Activated CD4-positive, alpha-beta T cell treated with anti-CD3 and anti-CD28 coated beads, Interleukin-2, amount 50 U/mL, for 48 hours (primary cell): ENCODE measurements around the gene KCNS3.

Experiments
- DNase-seq, 2 experiments: peaks; one replicate each; pipeline ENCODE4 v3.0.0-alpha.2; 2020

KCNS3 gene

DNA sequence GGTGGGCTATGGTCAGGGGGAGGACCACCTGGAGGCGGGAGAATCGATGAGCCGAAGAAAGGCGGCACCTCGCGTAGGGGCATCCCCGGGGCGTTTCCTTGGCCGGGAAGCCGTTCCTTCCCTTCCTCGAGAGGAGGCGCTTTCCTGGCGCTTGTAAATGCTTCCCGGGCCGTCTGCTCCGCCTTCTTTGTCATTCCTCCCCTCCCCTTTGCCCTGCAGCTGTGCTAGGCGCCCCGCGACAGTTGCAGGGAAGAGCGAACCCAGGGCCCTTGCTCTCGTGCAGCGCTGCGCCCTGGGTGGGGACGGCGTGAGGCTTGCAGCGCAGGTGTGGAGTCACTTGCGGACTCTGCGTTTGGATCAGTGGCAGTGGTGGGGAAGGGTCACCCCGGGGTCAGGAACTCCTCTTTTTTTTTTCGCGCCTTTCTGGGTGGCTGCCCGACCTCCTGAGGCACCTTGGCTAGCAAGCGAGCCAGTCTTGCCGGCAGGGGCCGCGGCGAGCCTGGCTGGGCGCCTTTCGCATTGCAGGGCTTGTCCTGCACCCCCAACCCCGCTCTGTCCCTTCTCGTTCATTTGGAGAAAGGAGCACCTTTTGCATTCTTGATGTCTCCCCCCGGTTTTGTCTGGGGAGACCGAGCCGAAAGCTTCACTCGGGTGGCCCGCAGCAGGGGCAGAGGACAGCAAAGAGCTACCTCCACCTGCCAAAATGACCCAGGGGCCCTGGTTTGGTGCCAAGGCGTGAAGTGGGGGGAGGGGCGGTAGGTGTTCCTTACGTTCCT, 858 bp downstream of the KCNS3 start:
- peak; percentile 1 to 16 for DNase-seq

DNA sequence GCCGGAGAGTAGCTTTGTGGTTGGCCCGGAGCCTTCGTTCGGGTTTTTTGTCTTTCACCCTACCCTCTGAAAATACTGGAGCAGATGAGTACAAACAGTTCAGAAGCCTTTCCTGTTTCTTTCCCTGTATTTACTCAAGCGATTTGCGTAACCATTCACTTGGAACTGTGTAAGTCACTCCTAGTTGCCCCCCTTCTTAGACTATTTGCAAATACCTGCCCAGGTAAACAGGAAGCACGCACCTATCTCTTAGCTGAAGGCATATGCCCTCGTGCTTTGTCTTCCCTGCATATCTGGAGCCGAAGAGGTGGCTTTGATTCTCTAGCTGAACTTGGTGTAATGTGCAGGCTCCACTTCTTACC, 1.4 kb downstream of the KCNS3 start:
- no peak for DNase-seq

DNA sequence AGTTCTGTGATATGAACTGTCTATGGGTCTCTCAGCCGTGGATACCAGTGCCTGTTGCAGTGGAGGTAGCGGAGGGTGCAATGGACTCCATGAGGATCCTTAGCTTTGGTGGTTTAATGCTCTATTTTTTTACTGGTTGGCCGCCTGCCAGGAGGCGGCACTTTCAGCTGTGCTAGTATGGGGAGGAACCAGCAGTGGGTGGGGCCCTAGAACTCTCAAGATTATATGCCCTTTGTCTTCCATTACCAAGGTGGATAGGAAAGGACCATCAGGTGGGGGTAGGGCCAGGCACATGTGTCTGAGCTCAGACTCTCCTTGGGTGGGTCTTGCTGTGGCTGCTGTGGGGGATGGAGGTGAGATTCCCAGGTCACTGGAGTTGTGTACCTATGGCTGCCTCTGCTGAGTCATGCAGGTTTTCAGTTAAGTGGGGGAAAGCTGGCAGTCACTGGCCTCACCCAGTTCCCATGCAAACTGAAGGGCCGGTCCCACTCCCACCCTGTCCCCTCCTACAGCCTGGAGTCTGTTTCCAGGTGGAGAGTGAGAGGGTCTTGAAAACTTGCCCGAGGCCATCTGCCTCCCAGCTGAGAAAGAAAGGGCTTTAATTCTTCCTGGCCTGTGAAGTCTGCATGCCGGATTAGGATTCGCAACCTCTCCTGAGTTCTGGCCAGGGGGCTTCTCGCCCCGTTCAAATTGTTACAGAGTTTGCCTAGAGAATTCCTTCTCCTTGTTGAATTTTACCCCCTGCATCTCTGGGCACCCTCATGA, 14.5 kb downstream of the KCNS3 start:
- DNase-seq = no peak

DNA sequence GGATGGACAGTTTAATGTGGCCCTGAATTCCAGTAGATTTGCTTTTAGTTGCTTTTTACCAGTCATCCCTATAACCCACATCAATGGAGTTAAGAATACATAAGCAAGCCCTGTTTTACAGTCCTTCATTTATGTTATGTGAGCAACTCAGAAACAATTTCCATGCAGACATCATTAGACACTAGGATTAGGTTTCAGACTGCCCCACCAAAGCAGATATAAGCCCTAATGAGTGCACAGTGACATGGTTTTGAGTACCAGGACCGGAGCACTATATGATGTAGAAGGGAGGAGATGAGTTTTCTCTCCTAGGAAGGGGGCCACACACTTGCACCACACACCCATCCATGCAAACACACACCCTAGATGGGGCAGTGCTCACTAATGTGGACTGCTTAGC, 15.5 kb downstream of the KCNS3 start:
- no peak for DNase-seq

DNA sequence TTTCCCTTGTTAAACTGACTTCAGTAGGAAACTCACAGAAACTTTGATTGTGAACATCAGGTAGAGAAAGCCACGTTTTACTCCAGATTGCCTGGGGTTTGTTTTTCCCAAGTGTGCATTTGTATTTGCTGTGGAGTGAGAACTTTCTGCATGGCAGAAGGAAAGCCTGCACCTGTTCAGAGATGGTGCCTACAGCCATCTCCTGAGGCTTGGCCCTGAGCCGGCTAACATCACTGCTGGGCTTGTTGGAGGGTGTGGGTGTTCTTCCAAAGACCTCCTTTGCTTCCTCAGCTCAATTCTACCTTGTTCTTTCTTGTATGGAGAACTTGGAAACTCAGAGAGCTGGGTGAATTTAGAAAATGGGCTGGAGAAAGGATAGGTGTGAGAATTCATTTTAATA, 16.1 kb downstream of the KCNS3 start:
- no peak for DNase-seq

DNA sequence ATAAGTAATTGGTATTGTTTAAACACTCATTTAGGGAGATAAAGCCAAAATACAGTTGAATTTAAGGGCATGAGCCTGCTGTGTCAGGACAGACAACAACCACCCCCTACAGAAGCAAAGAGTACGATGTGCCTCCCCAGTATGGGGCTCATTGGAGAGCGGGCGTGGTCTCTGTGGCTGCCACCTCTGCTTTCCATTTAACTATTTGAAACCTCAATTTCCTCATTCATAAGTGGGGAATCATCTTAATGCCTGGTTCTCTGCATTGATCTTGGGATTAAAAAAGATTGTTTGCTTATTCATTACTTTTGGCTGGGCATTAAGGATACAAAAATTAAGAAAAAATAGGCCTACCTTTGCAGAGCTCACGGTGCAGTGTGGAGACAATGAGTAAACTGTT, 21.4 kb downstream of the KCNS3 start:
- no peak for DNase-seq

DNA sequence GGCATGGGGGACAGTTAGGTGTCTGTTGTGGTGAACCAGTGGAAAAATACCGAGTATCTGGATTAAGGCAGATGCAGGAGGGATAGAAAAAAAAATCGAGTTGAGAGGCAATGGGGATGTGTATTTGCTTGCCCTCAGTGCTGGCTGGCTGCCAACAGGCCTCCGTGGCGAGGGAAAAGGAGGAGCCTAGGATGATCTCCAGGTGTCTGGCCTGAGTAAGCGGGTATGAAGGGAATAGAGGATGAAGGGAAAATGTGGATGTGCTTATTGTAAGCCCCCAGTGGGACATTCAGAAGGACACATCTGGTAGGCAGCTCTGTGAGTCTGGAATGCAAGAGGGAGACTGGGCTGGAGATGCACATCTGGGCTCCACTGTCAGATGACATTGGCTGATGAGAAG, 22.8 kb downstream of the KCNS3 start:
- no peak for DNase-seq

DNA sequence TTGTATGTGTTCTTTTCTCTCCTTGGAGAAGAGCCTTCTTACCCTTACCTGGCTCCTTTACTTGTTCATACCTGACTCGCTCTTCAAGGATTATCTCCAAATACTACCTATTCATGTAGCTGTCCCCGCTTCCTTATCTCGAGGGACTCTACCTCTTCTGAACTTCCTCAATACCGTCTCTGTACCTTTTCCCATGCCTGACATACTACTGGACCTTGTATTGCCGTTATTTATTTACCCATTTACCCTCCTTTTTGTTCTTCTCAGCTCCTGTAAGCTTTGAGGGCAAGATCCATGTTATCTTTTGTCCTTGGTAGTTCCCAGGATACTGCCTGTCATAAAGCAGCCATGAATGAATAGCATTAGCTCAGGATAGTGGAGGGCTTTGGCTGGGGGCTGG, 32.5 kb downstream of the KCNS3 start:
- no peak for DNase-seq

DNA sequence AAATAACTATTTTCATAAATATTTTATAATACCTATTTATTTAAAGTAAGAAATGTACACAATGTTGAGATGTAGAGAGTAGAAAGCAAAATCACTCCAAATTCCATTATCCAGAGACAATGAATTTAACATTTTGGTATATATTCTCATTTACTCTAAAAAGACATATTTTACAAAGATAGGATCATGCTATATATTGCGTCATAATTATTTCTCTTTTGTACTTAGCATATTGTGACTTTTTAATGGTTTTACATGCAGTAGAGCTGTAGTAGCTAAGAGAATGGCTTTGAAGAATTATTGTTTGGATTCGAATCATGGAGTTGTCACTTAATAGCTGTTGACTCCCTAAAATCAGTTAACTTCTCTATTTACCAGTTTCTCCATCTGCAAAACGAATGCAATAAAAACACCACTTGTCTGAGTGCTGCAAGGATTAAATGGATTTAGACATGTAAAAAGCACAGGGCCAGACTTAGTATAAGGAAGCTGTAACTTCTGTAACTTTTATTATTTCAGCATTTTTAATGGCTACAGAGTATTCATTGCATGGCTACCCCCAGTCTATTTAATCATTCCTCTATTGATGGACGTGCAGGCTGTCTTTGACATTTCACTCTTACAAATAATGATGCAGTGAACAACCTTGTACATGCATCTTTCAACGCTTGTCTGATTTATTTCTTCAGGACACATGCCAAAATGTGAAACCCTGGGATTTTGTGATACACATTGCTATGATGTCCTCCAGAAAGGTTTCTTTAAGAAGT, 33.2 kb downstream of the KCNS3 start:
- DNase-seq = no peak

DNA sequence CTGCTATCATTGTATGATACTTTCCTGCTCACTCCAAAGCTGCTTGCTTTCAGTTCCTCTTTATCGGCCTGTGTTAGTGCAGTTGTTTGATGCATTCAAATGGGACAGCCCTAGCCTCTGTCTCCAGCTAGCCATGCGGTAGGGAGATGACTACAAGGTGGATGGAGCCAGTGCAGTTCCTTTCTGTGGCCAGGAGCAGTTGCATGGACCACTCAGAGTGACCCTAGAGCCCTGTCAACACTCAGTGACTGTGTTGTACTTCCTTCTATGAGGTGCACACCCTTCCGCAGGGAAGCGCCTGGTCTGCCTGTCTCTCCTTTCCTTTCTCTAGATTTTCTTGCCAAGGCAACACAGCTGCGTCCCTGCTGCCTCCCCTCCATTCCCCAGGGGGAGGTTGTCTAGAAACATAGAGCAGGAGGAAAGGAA, 33.8 kb downstream of the KCNS3 start:
- DNase-seq = no peak

DNA sequence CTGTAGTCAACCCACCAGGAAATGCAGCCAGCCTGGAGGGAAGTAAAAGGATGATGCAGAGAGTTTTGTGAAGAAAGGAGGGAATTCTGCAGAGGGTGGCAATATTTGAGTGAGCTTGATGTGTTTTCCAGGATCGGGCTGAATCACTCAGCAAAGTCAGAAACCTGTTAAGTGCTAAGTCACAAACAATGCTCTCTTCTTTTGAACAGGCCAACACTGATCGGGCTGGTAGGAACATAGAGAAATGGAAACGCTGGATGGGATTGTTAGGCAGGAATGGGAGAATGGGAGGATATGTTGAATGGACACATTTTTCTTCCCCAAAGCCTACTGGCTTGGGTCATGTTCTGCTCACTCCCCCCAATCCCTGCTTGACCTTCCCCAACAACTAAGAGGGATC, 36.6 kb downstream of the KCNS3 start:
- no peak for DNase-seq

DNA sequence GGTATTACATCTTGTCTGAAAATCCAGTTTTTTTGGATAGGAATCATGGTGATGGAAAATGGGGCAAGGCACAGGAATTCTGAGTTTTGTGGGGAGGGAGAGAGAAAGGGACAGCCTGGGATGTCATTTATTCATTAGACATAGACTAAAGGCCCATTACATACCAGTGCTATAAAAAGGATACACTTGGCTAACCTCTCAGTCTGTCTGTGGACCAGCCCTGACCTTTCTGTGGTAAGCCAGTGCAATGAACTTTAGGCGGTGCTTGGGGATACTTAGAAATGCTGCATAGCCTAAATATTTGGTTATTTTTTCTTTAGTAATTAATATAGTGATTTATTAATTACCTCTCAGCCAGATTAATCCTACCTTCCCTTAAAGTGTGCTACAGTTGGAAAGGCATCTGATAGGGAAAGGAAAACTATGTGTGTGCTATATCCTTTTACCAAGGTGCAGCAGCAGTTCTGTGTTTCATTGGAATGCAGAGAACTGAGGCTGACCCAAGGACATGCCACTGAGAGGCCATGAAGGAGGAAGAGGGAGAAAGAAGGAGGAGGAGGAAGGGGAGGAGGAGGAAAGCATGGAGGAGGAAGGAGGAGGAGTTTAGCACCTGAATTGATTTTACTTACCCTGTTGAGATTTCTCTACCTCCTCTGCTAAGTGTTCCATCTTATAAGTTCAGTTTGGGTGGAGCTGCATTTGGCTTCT, 37.5 kb downstream of the KCNS3 start:
- DNase-seq = no peak

DNA sequence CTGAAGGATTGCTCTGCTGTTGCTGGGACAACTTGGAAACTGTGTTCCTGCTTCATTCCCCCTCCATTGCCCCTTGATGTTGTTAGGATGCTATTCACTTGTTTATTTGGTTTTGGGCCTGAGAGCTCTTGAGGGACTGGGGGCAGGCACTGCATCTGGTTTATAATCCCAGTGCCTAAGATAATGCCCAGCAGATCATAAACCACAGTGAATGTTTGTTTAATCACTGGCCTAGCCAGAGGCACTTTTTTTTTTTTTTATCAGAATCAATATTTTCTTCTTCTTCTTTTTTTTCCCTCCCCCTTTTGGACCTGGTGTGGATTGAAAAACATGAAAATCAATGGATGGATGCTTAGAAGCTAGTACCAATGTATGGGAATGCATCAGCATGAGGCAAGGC, 38.1 kb downstream of the KCNS3 start:
- DNase-seq = no peak

DNA sequence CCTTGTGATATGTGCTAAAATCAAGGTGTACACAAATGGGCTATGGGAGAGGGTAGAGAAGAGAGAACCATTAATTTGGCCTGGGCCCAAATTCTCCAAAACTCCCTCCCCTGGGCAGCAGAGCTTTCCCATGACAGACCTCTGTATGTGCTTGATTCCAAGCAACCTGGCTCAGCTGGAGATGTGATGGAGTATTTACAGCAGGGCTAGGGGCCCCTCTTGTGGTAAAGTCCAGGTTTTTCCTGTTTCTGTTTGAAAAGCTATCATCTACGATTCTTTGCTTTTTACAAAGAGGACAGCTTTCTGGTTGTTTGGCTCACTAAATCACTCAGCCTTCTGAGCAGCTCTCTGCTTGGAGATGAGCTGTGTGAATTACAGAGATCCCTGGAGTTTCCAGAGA, 40.3 kb downstream of the KCNS3 start:
- DNase-seq = no peak

DNA sequence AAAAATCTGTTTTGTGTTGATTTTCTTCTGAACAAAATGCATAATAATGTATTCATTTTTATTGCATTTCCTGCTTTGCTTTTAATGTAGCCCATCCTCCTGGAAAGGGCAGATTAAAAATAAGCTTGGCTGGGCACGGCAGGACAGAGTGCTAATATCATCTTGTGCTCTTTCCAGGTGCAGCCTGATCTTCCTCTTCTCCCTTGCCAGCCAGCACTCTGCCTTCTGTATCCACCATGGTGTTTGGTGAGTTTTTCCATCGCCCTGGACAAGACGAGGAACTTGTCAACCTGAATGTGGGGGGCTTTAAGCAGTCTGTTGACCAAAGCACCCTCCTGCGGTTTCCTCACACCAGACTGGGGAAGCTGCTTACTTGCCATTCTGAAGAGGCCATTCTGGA, 52.3 kb downstream of the KCNS3 start:
- DNase-seq = no peak

DNA sequence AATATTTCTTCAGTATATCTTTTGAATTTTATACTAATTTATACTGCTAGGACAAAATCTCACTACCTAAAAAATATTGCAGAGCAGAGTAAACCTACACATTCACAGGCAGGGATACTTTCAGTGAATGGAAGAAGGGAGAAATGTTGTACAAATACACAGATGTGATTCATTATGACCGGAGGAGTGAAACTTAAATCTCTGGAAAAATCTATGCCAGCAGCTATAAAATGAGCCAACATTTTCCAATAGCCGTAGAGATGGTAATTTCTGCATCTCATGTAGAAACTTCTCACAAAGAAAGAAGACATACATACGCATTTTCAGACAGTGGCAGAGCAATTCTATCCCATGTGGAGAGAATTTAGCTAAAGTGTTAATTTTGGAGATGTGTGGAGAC, 54.8 kb downstream of the KCNS3 start:
- no peak for DNase-seq

DNA sequence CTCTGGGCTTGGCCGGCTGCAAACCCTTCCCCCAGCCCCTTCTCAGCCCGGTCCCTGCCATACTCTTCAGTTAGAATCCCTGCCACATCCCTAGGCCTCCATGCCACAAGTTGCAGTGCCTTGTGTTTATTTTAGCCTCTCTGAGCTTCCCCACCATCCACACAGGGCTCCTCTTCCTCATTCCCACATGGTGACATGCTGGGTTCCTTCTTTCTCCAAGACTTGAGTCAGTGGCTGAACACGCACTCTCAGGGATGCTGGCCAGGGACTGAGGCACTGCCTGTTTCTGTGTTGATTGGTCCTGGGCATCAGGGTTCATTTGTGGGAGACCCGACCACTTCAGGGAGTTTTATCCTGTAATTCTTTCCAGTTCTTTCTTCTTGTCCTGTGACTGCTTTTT, 56.3 kb downstream of the KCNS3 start:
- no peak for DNase-seq

DNA sequence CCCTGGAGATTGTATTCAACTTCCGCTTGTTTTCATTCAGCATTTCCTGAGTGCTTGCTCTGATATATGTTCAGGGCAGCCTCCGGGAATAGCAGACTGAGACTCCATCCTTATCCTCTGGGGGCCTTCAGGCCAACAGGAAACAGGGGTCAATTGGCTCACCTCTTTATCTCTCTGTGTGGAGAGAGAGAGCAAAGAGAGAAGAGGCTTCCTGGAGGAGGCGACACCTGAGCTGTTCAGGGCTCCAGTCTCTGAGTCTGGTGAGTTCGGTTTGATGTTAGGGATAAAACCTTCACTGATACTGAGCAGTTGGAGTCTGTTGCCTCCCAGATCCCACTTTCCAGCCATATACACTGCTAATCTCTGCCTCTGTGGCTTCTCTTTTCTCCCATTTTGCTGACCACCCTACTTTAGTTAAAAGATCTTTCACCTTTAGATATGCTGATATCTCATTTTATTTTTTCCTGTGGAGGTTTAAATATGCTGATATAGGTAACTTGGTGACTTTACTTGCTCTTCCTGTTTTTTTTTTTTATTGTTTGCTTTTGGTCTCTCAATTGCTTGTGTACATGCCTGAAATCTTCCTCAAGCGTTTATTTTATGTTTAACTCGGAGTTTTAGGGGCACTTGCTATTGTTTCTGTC, 56.9 kb downstream of the KCNS3 start:
- DNase-seq = no peak

DNA sequence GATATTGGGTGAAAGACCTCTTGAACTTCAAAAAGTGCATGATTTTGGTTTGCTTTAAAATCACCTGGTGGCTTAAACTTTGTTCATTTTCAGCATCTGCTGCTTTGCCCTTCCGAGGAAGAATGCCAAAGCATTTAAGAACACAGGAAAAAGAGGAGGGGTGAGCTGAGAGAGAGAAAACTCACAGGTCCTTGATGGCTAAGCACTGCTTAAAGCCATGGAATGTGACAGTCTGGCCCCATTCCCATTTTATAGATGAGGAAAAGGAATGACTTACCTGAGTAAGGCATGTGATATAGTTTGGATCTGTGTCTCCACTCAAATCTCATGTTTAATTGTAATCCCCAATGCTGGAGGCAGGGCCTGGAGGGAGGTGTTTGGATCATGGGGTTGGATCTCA, 58.1 kb downstream of the KCNS3 start:
- DNase-seq = no peak

DNA sequence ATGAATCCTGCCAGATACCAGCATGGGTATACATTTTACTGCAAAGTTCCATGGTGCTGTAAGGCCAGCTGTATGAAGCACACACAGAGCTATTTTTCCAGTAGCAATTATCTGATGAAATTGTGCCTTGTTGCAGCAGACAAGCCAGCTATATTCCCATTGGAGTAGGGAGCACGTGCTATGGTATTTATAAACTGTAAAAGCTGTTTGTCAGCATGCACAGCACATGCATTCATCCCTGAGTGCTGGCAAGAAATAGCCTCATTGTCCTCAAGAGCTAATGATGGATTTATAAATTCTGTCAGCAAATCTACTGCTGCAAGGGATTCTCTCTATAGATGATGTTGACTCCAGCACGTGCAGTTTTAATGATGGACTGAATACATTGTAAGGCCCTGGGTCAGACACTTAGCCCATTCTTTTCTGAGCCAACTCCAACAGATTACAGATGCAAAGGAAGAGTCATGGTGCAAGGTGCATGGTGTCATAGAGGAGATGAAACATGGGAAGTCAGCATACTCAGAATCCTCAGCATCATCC, 61.7 kb downstream of the KCNS3 start:
- no peak for DNase-seq

DNA sequence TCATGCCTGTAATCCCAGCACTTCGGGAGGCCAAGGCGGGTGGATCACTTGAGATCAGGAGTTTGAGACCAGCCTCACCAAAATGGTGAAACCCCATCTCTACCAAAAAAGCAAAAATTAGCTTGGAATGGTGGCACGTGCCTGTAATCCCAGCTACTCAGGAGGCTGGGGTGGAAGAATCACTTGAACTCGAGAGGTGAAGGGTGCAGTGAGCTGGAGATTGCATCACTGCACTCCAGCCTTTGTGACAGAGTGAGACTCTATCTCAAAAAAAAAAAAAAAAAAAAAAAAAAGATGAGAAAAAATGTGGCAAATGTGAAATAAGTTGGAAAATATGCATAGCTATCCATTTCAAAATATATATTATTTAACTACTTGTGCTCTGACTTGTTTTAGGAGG, 65.0 kb downstream of the KCNS3 start:
- no peak for DNase-seq

DNA sequence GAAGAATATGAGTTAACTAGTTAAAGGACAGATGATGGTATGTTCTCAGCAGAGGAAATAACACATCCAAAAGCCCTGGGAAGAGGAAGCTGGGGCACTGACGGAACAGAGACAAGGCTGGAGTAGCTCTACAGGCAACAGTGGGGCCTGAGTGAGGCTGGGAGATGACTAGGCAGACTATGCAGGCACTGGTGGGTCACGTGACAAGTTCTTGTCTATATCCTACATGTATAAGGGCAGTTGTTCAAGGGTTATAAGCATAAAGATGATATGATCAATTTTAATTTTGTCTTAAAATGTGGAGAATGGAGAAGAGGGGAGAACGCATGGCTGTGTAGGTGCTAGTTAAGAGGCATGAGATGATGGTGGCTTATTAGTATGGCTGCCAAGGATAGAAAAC, 68.6 kb downstream of the KCNS3 start:
- no peak for DNase-seq

DNA sequence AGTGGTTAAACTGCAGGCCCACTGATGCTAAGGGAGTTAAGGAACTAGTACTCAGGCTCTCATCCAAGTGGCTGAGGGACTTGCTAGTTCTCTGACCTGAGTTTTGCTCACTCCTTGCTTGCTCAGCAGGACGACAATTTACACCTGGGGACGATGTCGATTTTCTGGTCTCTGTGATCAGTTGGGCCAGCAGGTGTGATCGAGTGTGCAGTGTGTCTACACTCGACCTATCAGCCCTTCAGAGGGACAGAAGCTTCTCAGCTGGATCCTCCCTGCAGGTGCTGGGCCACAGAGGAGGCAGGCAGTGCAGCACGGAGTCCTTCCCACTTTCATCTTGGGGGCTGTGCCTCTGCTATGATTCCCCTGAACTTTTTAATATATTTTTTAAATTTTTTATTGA, 71.5 kb downstream of the KCNS3 start:
- no peak for DNase-seq
